KMS-11 (cell line): ENCODE results near the gene GRK6.

Experiments
- H2AFZ ChIP-seq: fragments of 200-600 bp; sonication (generic); 2 replicates; pipeline ENCODE4 v1.6.1; 2016; ENCODE audit warnings: antibody characterized with exemption, mixed run types, low read depth
- H3K27ac ChIP-seq: fragments of 200-600 bp; sonication (generic); 2 replicates; pipeline ENCODE4 v1.6.1; 2016; ENCODE audit warnings: mild to moderate bottlenecking, mixed run types
- H3K27me3 ChIP-seq: fragments of 200-600 bp; sonication (generic); 2 replicates; pipeline ENCODE4 v1.6.1; 2017; ENCODE audit warnings: mild to moderate bottlenecking, low read depth, mixed run types, moderate library complexity; ENCODE audit not compliant: insufficient read depth
- H3K36me3 ChIP-seq: fragments of 200-600 bp; sonication (generic); 2 replicates; pipeline ENCODE4 v1.6.1; 2017; ENCODE audit warnings: mild to moderate bottlenecking, mixed run types; ENCODE audit not compliant: insufficient read depth
- H3K4me1 ChIP-seq: fragments of 200-600 bp; sonication (generic); 2 replicates; pipeline ENCODE4 v1.6.1; 2016; ENCODE audit warnings: mild to moderate bottlenecking, low read depth, mixed run types; ENCODE audit not compliant: poor library complexity, severe bottlenecking
- H3K4me2 ChIP-seq: fragments of 200-600 bp; sonication (generic); 2 replicates; pipeline ENCODE4 v1.7.0; 2016; ENCODE audit warnings: mild to moderate bottlenecking, mixed run types
- H3K4me3 ChIP-seq: fragments of 200-600 bp; sonication (generic); IDR thresholded peaks from 2 replicates; pipeline ENCODE4 v1.6.1; 2017; ENCODE audit warnings: low read depth, low read length, mixed read lengths; ENCODE audit not compliant: insufficient read depth
- H3K79me2 ChIP-seq: fragments of 200-600 bp; sonication (generic); 2 replicates; pipeline ENCODE4 v1.6.1; 2016; ENCODE audit warnings: low read depth, mixed run types; ENCODE audit not compliant: insufficient read depth
- H3K9ac ChIP-seq: fragments of 200-600 bp; sonication (generic); 2 replicates; pipeline ENCODE4 v1.6.1; 2016; ENCODE audit warnings: mild to moderate bottlenecking, mixed run types
- H4K20me1 ChIP-seq: fragments of 200-600 bp; sonication (generic); 2 replicates; pipeline ENCODE4 v1.6.1; 2016; ENCODE audit warnings: mild to moderate bottlenecking, mixed run types; ENCODE audit not compliant: insufficient read depth
- CTCF ChIP-seq: fragments of 200-600 bp; sonication (generic); conservative IDR thresholded peaks from 2 replicates; pipeline ENCODE4 v1.6.1; 2017; ENCODE audit warnings: low read depth, mild to moderate bottlenecking, antibody characterized with exemption, low read length, moderate library complexity, mixed read lengths

The GRK6 gene

GRCh38 chr5:177440211-177440989 lies 13.9 kb downstream of the GRK6 start:
- H3K27ac ChIP-seq, result no peak overlapping the region
- no peaks in the 10 kb centered on the region for H3K36me3 ChIP-seq
- H3K4me3 ChIP-seq, result no peak overlapping the region
- no peak overlapping the region for H3K4me2 ChIP-seq
- H3K79me2 ChIP-seq, result no peaks in the 10 kb centered on the region
- H3K4me1 ChIP-seq, result peaks cover 20% of the 10 kb centered on the region
- H4K20me1 ChIP-seq, result no peaks in the 10 kb centered on the region
- no peak overlapping the region for H3K9ac ChIP-seq
- no peaks in the 10 kb centered on the region for H3K27me3 ChIP-seq
- H2AFZ ChIP-seq, result no peak overlapping the region
- TF ChIP-seq CTCF, result no peak

DNA sequence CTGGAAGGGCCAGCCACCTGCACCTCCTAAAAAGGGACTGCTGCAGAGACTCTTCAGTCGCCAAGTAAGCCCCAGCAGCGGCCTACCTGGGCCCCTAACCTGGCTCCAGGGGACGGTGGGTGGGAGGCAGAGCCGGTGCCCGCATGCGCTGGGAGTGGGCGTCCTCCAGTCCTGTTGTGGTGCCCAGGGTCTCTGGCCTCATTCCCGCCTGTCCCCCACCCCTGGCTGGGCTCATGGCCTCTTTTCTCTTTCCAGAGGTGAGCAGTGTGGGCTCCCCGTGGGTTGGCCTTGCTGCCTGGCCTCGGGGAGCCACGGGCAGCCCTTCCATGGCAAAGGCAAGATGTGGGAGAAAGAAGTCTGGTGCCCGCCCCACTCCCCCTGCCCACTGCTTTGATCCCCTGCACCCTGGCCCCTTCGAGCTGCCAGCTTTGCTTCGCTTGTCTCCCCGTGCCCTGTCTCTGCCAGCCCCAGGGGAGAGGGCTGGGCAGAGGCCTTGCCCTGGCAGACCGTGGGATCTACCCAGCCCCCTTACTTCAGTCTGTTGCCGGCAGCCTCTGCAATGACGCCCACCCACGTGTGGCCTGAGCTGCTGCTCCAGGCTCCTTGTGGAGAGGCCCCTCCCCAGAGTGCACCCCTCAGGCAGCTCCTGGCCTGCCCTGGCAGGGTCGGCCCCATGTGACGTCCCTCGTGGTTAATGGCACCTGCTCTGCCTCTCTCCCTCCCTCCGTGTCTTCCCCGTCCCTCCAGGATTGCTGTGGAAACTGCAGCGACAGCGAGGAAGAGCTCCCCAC lies 14.7 kb downstream of the GRK6 start:
- Histone ChIP-seq H3K4me3 (no peak overlapping the region), H3K27me3 (no peaks in the 10 kb centered on the region), H3K4me1 (peaks cover 27% of the 10 kb centered on the region), H4K20me1 (no peaks in the 10 kb centered on the region), H3K79me2 (no peaks in the 10 kb centered on the region), H2AFZ (no peak overlapping the region), H3K9ac (no peak overlapping the region), H3K36me3 (no peaks in the 10 kb centered on the region), H3K4me2 (no peak overlapping the region), H3K27ac (no peak overlapping the region)
- TF ChIP-seq CTCF, result no peak

- H3K36me3 ChIP-seq, result no peaks in the 10 kb centered on the region
- no peaks in the 10 kb centered on the region for H3K79me2 ChIP-seq
- no peak overlapping the region for H3K4me2 ChIP-seq
- H3K4me3 ChIP-seq, result no peak overlapping the region
- H4K20me1 ChIP-seq, result no peaks in the 10 kb centered on the region
- no peak overlapping the region for H2AFZ ChIP-seq
- no peak for TF ChIP-seq CTCF
- peaks cover 27% of the 10 kb centered on the region for H3K4me1 ChIP-seq
- H3K9ac ChIP-seq, result no peak overlapping the region
- H3K27ac ChIP-seq, result no peak overlapping the region
- no peaks in the 10 kb centered on the region for H3K27me3 ChIP-seq
Measured at GRCh38 chr5:177442066-177442826, 15.8 kb downstream of the GRK6 start.

DNA sequence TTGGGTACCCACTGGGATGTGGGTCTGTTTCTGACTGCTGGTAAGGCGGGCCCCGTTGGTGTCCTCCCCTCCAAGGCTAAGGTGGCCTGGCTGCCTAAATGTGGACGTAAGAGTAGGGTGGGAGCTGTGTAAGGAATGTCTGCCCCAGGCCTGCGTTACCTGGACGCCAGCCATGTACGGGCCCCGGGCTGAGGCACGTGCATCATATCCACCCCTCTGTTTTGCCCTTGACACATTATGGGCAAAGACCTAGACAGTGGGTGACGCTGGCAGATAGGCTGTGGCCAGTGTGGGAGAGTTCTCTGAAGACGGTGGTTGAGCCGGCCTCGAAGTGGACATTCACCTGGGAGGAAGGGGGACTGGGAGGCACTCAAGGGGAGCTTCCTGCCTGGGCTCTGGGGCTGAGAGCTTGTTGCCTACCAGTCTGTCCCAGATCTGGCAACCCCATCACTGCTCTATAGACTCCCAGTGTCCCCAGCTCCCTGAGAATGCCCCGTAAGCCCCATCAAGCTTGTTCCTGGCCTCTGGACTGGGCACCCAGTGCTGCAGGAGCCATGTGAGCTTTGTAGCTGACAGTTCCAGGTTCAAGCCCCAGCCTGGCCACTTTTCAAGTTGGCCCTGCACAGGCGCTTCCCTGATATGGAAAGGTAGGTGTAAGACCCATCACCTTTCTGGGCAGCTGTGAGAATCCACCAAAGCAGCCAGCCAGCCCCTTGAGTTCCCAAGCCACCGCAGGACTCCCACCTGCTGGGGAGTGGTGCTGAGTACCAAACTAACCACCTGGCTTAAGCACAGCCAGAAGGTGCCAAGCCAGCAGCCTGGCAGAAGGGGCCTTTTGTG lies 16.9 kb downstream of the GRK6 start:
- H3K4me3 ChIP-seq, result no peak overlapping the region
- no peaks in the 10 kb centered on the region for H3K79me2 ChIP-seq
- no peak overlapping the region for H3K9ac ChIP-seq
- no peaks in the 10 kb centered on the region for H3K36me3 ChIP-seq
- no peak overlapping the region; the same call in 1 of the 2 replicates for H3K4me2 ChIP-seq
- peaks cover 31% of the 10 kb centered on the region for H3K4me1 ChIP-seq
- TF ChIP-seq CTCF, result no peak
- H2AFZ ChIP-seq, result no peak overlapping the region
- H4K20me1 ChIP-seq, result no peaks in the 10 kb centered on the region
- H3K27ac ChIP-seq, result no peak overlapping the region
- H3K27me3 ChIP-seq, result no peaks in the 10 kb centered on the region
